HepG2 (cell line): Measurements from ENCODE around the gene ZNF213.

Source experiments
- AHR ChIP-seq: IDR thresholded peaks from 2 replicates; pipeline ENCODE4 v1.6.1; 2018; ENCODE audit warnings: missing genetic modification reagents, missing compliant biosample characterization
- GTF2F1 ChIP-seq: fragments of 150-350 bp; IDR thresholded peaks from 2 replicates; pipeline ENCODE4 v1.6.1; 2014; ENCODE audit warnings: low read length
- RFX1 ChIP-seq: fragments of 450-650 bp; IDR thresholded peaks from 2 replicates; pipeline ENCODE4 v1.6.1; 2017
- TP53 ChIP-seq: sonication (generic); formaldehyde crosslinking; conservative IDR thresholded peaks from 2 replicates; pipeline ENCODE4 v1.4.0; 2020; ENCODE audit warnings: missing genetic modification reagents
- YY1 ChIP-seq: IDR thresholded peaks from 2 replicates; pipeline ENCODE4 v1.6.1; 2011; ENCODE audit warnings: low read length, low read depth, moderate library complexity, mild to moderate bottlenecking; ENCODE audit not compliant: insufficient read depth, insufficient replicate concordance
- ZKSCAN5 ChIP-seq: sonication (generic); formaldehyde crosslinking; IDR thresholded peaks from 2 replicates; pipeline ENCODE4 v1.5.1; 2020; ENCODE audit warnings: mild to moderate bottlenecking, missing genetic modification reagents
- ZNF274 ChIP-seq: sonication (generic); formaldehyde crosslinking; IDR thresholded peaks from 2 replicates; pipeline ENCODE4 v1.5.1; 2020; ENCODE audit warnings: mild to moderate bottlenecking, missing genetic modification reagents
- ZNF567 ChIP-seq: sonication (generic); formaldehyde crosslinking; IDR thresholded peaks from 2 replicates; pipeline ENCODE4 v1.8.1; 2023; ENCODE audit warnings: mild to moderate bottlenecking, missing genetic modification reagents, borderline replicate concordance
- TF ChIP-seq, protein P1 (sequence below): sonication (generic); formaldehyde crosslinking; IDR thresholded peaks from 2 replicates; pipeline ENCODE4 v1.5.0; 2020; ENCODE audit warnings: mild to moderate bottlenecking, missing genetic modification reagents, moderate library complexity

DNA sequence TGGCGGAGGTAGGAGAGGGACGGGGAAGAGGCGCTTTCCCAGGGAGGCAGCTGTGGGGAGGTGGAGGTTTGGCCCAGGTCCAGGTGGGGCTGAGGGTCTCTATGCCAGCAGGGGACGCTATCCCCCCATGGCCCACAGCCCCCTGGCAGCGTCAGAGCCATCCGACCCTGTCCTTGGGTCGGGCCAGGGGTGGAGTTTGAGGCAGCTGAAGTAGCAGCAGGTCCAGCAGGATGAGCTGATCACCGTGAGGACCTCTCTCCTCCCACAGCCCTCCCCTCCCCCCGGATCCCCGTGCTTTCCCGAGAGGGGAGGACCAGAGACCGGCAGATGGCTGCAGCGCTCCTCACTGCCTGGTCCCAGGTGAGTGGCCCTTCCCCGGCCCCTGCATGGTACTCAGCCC, 19.3 kb upstream of the ZNF213 start:
- TF ChIP-seq, protein P1, sequence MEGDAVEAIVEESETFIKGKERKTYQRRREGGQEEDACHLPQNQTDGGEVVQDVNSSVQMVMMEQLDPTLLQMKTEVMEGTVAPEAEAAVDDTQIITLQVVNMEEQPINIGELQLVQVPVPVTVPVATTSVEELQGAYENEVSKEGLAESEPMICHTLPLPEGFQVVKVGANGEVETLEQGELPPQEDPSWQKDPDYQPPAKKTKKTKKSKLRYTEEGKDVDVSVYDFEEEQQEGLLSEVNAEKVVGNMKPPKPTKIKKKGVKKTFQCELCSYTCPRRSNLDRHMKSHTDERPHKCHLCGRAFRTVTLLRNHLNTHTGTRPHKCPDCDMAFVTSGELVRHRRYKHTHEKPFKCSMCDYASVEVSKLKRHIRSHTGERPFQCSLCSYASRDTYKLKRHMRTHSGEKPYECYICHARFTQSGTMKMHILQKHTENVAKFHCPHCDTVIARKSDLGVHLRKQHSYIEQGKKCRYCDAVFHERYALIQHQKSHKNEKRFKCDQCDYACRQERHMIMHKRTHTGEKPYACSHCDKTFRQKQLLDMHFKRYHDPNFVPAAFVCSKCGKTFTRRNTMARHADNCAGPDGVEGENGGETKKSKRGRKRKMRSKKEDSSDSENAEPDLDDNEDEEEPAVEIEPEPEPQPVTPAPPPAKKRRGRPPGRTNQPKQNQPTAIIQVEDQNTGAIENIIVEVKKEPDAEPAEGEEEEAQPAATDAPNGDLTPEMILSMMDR (CRISPR knock-in tag), result peak; percentile 29; the same call in 1 of the 2 replicates
- no peak for TF ChIP-seq GTF2F1
- TF ChIP-seq YY1, result no peak
- TF ChIP-seq ZNF567 (CRISPR knock-in tag), result no peak
- TF ChIP-seq ZKSCAN5 (CRISPR knock-in tag), result no peak
- no peak for TF ChIP-seq TP53 (CRISPR knock-in tag)
- TF ChIP-seq AHR (CRISPR knock-in tag), result no peak
- TF ChIP-seq RFX1, result no peak
- no peak for TF ChIP-seq ZNF274
